ENCODE results near the gene HPSE2.
"Not testable (repeated sequence)": the region's sequence is repeated elsewhere in the genome, so short reads cannot be mapped to it uniquely, and the experiment has no call there.

The HPSE2 gene

DNA sequence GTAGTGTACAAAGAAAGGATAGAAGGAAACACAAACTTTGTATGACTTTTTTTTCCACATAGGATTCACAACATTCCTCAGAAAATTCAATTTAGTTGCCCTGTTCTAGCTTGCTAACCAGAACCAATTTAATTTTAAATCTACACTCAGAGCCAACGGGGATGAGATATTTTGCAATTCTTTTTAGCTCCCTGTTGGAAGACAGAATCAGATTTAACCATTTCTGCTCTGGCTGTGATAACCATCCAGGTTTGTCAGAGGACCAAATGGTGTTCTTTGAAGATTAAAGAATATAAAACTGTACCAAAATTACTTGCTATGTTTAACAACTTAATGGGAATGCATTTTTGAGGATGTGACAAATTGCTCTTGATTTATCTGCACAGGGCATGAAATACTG, 319.7 kb downstream of the HPSE2 start:
- no peak for DNase-seq

DNA sequence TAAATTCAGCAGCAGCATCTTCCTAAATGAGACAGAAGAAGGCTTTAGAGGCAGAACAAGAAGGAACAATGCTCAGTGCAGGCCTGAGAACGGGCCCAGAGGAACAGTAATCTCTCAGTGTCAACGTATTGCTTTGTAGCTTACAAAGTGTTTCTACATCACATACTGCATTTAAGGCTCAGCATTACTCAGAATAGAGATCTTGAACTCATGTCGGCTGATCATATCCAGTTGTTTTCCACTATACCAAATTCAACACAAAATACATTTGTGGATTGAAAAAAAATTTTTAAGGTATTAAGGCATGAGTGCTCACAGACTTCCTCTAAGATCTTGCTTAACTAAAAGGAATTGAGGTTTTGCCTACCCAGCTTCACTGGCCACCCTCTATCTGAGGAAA, 325.1 kb downstream of the HPSE2 start:
- DNase-seq: no peak

DNA sequence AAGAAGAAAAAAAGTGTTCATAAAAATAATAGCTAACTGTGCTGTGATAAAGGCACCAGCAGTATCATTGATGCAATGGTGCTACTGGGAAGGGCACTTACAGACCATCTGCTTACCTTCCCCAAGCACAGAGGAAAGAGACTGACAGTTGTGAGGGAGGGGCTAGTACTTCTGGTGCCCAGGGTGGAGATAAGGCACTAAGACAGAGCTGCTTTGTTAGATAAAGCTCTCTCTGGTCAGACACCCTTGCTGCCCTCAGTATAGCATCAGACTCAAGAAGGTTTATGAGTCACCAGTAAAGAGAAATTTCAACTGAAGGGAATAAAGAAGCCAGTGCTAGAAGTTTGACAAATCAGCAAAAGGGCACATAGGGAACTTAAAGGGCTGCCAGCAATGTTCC, 325.6 kb downstream of the HPSE2 start:
- no peak for DNase-seq

DNA sequence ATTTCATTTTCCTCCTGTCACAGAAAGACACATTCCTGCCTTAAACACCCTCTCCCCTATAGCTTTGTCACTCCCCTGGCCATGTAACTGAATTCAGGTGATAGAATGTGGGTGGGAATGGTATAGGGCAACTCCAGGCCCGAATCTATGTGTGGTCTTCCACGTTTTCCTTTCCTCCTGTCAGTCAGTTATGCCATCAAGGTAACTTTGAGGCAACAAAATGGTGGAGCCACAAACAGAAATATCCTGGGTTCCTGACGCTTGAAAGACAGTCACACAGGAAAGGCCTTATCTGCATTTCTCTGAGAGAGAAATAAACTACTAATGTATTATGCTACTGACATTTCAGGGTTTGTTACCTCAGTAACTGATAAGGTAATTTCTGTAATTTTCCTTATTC, 326.8 kb downstream of the HPSE2 start:
- no peak for DNase-seq

DNA sequence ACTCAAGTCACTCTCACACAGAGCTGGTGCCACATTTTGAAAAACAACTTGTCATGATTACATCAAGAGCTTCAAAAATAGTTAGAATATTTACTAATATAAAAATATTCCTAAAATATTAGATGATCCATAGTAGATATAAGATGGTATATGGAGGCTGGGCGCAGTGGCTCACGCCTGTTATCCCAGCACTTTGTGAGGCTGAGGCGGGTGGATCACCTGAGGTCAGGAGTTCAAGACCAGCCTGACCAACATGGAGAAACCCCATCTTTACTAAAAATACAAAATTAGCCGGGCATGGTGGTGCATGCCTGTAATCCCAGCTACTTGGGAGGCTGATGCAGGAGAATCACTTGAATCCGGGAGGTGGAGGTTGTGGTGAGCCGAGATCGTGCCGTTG, 327.4 kb downstream of the HPSE2 start:
- DNase-seq: not testable (repeated sequence)

DNA sequence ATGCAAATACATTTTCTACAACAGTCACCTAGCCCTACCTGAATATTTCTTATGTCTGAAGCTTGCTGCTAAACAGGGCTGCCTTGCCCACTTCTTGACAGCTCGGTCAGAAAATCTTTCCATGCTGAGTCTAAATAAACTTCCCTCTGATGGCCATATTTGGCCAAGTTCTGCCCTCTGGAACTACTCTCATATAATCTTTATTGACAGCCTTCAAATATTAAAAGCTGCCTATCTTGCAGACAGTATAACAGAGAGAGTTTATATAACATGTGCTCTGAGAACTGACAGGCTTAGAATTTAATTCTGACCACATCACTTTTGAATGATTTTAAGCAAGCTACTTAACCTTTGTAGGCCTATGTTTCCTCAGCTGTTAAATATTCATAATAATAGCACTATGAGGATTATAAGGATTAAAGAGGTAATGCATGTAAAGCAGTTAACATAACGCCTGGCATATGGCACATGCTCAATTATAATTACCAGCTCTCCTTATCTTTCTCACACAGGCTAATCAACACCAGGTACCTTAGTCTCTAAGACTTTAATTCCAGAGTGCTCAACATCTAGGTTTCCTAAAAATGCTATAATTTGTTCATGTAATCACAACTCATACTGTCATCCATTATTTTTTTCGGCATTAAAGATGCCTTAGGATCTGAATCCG, 334.1 kb downstream of the HPSE2 start:
- DNase-seq: no peak

DNA sequence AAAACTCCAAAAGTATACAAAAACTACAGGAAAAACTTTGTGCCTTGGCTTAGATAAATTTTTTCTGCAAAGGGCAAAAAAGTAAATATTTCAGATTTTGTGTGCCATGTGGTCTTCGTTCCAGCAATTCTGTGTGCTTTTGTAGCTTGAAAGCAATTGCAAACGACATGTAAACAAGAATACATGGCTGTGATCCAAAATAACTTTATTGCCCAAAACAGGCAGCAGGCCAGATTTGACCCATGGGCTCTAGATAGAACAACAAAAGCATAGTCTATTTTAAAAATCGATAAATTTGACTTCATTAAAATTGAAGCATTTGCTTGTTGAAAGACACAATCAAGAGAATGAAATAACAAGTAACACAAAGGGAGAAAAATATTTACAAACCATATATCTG, 336.6 kb downstream of the HPSE2 start:
- DNase-seq: no peak

DNA sequence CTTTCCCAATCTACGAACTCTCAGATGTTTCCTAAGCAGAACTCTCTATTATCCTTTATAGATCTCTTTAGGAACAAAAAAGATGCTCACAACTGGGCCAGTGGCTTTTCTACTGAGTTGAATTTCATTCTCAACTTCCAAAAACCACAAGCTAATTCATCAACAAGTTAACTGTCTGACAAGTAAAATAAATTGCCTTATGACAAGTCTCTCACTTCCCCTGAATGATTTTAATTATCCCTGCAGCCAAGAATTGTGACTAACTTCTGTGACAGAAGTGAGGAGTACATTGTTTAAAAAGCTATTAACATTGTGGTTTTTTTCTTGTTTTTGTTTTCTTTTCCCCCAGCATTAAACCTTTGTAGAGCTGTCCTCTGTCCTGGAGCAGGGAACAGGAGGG, 343.1 kb downstream of the HPSE2 start:
- DNase-seq: no peak

DNA sequence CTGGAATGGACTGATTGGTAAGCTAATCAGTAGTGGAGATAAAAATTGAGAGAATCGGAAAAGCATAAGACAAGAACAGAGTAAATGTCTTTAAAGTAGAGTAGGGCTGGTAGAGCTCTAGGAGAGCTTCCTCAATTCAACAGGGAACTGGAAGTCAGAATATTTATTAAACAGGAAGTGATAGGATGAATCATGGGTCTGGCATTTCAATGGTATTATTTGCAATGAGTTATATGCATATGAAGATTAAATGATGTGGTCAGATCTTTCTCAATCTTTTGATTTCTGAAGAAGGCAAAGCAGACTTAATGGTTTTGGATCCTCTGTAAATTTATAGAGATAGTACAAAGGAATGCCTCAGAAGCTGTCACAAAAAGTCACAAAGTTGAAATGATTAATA, 349.0 kb downstream of the HPSE2 start:
- DNase-seq: no peak

DNA sequence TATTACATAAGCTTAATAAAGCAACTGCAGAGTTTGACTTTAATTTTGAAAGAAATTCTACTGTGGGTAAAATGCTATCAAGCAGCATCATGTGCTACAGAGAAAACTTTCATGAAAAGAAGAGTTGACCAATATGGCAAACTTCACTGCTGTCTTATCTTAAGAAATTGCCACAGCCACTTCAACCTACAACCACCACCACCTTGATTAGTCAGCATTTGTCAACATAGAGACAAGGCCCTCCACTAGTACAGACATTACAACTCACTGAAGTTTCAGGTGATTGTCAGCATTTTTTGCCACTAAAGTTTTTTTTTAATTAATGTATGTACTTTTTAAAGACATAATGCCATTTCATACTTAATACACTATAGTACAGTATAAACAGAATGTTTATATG, 350.3 kb downstream of the HPSE2 start:
- no peak for DNase-seq

DNA sequence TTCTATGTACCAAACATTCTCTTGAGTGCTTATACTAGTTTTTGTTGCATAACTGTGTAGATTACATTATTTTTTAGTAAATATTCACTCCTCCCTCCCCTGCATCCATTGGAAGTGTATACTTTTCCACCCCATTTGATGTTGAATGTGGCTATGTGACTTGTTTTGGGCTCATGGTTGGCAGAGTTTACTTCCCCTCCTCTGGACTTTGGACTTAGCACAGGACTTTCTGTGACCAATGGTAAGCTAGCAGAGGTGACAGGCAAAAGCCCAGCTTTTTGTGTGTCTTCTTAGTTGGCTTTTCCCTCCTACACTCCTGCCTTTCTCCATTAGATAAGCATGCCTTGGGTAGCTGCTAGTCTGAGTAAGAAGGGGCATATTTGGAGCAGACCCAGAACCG, 353.9 kb downstream of the HPSE2 start:
- DNase-seq: no peak

DNA sequence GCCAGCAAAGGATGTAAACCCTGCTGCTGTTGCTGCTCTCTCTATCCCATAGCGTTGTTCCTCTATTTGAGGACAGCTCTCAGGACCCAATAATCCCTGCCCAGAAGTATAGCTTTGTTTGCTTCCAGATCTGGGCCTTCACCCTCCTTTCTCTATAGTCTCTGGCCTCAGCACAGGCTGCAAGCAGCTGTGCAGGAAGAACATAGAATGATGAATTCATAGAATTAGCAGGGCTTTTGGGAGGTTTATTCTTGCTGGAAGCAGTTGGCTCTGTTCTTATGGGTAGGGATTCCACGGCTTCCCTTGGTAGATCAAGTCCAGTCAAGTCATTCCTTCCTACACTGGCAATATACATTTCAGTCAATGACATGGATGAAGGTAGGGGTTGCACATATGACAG, 354.7 kb downstream of the HPSE2 start:
- no peak for DNase-seq

DNA sequence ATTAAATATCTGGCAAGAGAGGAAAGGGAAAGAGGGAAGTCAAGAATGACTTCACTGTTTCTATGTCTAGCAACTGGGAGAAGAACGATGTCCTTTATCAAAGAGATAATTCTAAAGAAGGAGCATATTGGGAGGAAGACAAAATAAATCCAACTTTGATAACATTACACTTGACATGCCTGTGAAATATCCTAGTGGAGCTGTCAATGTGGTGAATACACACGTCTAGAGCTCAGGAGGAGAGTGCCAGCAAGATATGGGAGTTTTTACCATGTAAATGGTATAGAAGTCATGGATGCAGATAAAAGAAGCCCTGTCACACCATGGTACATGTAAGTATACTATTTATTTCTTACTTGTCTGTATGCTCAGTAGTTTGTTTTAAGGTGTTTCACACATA, 356.7 kb downstream of the HPSE2 start:
- no peak for DNase-seq

DNA sequence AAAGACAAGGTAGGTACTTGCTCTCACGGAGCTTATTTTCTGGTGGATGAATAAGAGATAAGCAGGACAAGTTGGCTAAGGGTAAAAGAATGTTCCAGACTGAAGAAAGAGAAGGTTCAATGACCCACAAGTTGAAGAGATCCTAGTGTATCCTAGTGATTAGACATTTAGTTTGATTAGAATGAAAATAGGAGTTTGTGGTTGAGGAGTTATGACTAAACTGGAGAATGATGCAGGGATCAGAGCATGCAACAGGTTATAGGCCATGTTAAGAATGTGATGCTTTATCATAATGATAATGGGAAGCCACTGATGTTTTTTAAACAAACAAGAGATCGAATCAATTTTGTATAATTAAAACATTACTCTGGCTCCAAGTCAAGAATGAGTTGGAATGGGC, 357.2 kb downstream of the HPSE2 start:
- no peak for DNase-seq

DNA sequence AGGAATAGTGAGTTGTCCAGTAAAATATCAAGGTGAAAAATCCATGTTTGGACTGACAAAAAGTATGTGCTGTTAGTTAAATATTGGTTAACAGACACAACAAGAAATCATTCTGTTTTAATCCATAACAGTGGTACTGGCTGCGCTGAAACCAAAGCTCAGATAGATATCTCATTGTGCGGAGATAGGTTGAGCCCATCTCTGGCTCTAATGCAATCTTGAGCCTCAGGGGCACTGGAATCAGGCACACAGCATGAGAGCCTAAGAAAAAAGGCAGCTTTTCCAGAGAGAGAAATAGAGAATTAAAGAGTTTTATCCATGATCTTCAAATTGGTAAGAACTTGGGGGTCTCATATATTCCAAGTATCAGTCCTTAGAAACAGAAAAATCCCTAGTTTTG, 373.7 kb downstream of the HPSE2 start:
- no peak for DNase-seq

DNA sequence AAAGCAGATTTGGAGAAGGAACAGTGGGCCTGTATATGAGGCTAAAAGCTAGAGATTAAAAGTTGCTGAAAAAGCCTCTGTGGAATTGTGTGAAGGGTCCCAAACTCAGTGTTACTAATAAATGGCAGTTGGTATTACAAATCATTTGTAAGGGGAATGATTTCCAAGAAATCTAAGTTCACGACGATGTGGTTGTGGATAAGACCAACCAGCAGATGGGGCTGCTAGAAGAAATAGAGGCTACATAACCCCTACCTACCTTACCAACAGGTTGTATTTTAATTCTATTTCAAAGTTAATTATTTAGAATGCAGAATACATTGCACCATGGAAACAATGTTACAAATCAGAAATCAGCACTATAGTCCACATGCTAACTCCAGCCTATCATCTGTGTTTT, 377.1 kb downstream of the HPSE2 start:
- no peak for DNase-seq

DNA sequence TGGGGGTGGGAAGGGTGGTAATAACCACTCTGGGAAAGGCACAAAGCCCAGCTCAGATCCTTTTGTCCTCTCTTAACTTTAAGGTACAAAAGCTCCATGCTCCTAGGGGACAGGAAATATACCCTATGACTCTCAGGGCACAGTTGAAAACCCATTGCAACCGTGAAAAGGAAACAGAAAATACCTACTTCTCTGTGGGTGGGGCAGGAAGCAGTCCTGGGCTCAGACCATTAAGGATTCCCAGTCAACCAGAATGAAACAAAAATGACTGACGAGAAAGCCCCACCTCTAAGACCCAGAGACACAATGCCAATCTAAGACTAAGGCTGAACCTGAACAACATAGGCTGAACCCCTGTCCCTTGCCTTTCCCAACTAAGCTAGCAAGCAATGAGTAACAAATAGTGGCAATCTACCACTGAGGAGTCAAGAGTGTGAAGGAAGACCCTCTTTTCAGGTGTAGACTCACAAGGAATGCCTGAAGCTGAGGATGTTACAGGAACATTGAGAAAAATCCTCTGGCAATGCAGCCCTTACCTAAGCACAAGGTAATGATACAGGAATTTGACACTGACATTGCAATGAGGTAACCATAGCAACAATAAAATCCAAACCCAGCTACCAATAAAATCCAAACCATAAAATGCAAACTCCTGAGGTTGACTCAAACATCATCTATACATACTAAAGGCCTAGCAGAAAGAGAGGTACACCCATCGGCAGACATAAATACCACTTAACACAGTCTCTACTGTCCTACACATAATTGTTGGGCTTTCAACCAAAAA, 380.1 kb downstream of the HPSE2 start:
- no peak for DNase-seq

DNA sequence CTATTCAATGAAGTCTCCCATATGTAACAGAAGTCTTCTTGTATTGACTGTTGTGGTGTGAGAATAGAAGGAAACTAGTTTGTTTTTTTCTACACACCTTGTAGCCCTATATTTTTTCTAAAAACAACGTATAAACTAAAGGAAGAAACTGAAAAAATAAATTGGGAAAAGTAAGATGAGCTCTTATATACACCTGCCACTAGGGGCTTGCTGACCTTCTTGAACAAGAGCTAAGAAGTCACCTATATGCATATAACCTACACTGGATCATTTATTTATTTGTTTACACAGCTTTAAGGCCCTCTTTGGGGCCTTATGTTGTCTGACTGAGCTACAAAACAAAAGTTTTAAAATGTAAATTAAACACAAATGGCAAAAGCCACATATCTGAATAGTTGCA, 383.0 kb downstream of the HPSE2 start:
- no peak for DNase-seq

DNA sequence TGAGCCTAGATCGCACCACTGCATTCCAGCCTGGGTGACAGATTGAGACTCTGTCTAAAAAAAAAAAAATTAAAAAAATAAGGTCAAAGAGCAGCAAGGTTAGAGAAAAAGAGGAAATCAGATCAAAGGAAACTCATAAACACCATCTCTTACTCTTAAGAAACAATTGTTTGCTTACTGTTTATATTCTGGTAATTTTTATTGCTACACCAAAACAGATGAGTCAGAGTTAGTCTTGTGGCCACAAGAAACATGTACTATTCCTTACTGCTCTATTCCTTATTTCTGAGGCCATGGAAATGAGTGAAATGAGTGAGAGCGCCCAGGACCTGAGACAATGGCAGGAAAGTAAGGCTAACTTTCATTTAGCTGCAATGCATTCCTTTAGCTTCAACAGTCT, 387.3 kb downstream of the HPSE2 start:
- DNase-seq: no peak

DNA sequence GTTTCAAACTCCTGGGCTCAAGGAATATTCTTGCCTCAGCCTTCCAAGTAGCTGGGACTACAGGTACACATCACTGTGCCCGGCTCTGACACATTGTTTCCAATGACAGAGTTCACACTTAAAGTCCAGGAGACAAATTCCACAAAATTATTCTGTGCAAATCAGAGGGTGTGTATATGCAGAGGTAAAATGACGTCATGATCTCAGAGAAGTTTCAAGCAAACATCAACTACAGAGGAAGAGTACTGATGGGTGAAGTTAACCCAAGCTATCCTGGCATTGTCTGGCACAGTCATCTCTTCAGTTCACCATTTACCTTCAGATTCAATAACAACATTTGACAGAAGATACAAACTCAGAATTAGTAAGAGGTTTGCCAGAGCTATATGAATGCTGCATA, 388.9 kb downstream of the HPSE2 start:
- DNase-seq: no peak

DNA sequence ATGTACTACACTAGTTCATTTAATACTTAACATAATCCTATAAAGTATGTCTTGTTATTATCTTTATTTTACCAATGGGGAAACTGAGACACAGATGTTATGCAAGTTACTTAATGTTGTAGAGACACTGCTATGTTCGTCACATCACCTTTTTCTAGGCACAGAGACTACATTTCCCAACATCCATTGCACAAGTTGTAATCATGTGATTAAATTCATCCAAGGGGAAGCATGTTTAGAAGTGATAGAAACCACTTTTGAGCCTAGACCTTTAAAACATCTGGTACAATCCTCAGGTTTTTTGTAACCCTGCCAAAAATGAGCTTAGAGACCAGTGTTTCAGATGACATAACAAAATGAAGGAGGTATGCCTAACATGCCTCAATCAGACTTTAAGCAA, 402.1 kb downstream of the HPSE2 start:
- no peak for DNase-seq

DNA sequence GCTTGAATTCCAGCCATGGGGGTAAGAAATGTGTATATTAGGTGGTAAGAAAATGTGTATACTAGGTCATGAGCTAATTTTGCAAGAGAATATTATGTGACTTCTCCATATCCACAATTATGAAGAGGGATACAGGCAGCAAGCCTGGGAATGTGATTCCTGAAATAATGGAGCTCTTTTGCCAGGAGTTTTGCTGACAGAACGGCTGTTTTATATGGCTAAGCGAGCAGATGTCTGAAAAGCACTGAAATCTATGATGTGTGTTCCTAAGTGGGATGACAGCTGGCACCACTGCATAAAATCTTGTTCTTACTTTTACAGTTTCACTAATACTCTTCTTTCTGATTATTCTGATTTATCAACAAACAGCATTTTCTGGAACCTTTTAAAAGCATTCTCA, 402.9 kb downstream of the HPSE2 start:
- DNase-seq: no peak

DNA sequence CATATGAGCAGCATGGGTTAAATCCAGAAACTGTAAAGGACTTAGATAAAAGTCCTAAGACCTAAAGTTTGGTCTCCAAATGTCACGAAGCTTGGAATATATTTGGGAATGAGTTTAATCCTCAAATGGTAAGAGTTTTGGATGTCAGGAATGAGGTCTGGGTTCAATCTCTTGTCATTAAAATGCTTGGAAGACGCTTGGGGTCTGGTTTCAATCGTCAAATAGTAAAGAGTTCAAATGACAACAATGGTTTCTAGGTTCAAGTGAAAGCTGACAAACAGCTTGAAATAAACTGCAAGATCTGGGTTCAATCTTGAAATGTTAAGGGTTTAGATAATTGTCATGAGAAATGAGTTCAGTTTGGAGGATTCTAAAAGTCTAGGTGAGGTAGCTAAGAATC, 403.5 kb downstream of the HPSE2 start:
- no peak for DNase-seq

DNA sequence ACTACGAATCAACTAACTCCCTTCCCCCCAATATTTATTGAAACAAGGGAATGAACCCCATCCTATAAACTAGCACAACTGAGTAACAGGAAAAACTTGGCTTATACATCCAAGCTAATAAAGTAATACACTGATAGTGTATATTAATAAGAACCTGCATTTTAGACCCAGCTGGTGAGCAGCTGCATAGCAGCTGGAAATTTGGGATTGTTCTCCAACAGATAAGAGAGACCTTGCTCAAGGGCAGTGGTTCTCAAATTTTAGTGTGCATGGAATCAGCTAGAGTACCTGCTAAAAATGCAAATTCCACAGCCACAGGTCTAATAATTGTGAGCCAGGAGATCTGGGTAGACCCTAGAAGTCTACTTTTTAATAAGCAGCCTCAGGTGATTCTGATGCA, 404.3 kb downstream of the HPSE2 start:
- DNase-seq: no peak

DNA sequence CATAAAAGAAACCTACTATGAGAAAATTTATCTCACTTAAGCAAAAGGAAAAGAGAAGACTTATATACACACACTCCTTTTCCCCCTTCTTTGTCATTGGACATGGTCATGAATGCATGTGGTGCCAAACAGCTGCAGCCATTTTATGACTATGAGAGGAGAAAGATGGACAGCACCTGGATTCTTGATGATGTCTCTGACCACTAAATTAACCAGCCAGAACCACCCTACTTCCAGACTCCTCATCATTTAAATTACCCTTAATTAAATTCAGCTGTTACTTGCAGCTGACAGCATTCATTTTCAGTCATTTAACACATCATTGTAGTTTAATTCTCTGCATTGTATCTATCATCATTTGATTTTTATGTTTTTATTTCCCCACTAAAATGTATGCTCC, 409.9 kb downstream of the HPSE2 start:
- no peak for DNase-seq
